Ishikawa (cell line): ENCODE results near the gene CCNB2.

Experiments used
- CEBPB ChIP-seq: IDR thresholded peaks from 2 replicates; pipeline ENCODE4 v1.6.1; 2012
- CREB1 ChIP-seq: IDR thresholded peaks from 2 replicates; pipeline ENCODE4 v1.6.1; 2012; ENCODE audit warnings: low read depth
- EGR1 ChIP-seq: IDR thresholded peaks from 2 replicates; pipeline ENCODE4 v1.6.1; 2012
- EP300 ChIP-seq: IDR thresholded peaks from 2 replicates; pipeline ENCODE4 v1.6.1; 2012; ENCODE audit warnings: borderline replicate concordance
- FOXM1 ChIP-seq: IDR thresholded peaks from 2 replicates; pipeline ENCODE4 v1.6.1; 2012; ENCODE audit warnings: low read depth, borderline replicate concordance
- MAX ChIP-seq: IDR thresholded peaks from 2 replicates; pipeline ENCODE4 v1.6.1; 2012
- NFIC ChIP-seq: IDR thresholded peaks from 2 replicates; pipeline ENCODE4 v1.6.1; 2012
- RAD21 ChIP-seq: IDR thresholded peaks from 2 replicates; pipeline ENCODE4 v1.6.1; 2012; ENCODE audit warnings: low read depth
- REST ChIP-seq: IDR thresholded peaks from 2 replicates; pipeline ENCODE4 v1.6.1; 2012; ENCODE audit warnings: low read depth, mild to moderate bottlenecking
- TAF1 ChIP-seq: IDR thresholded peaks from 2 replicates; pipeline ENCODE4 v1.6.1; 2012; ENCODE audit warnings: low read depth, mild to moderate bottlenecking
- TCF12 ChIP-seq: IDR thresholded peaks from 2 replicates; pipeline ENCODE4 v1.6.1; 2012; ENCODE audit warnings: low read depth
- TEAD4 ChIP-seq: IDR thresholded peaks from 2 replicates; pipeline ENCODE4 v1.6.1; 2012
- USF1 ChIP-seq: IDR thresholded peaks from 2 replicates; pipeline ENCODE4 v1.6.1; 2012
- YY1 ChIP-seq: IDR thresholded peaks from 2 replicates; pipeline ENCODE4 v1.6.1; 2012; ENCODE audit warnings: low read depth
- ZBTB7A ChIP-seq: IDR thresholded peaks from 2 replicates; pipeline ENCODE4 v1.6.1; 2012; ENCODE audit warnings: low read depth

Gene CCNB2

GRCh38 chr15:59116141-59116540 is 11.2 kb downstream of the CCNB2 start:
- TF ChIP-seq REST (no peak), ZBTB7A (no peak), RAD21 (no peak), MAX (no peak)

- TF ChIP-seq TAF1 (no peak), FOXM1 (no peak), RAD21 (no peak), CEBPB (no peak), TEAD4 (no peak), TCF12 (no peak), USF1 (no peak)
Observed at GRCh38 chr15:59116771-59117170, 11.8 kb downstream of the CCNB2 start.

GRCh38 chr15:59119625-59120024 is 14.7 kb downstream of the CCNB2 start:
- TF ChIP-seq YY1 = no peak
- TF ChIP-seq RAD21 = no peak
- TF ChIP-seq MAX = no peak
- TF ChIP-seq REST = no peak
- TF ChIP-seq FOXM1 = no peak
- no peak for TF ChIP-seq TEAD4
- TF ChIP-seq CEBPB = no peak
- TF ChIP-seq NFIC = no peak
- TF ChIP-seq TAF1 = no peak
- TF ChIP-seq CREB1 = no peak
- TF ChIP-seq EP300 = no peak
- TF ChIP-seq ZBTB7A = no peak
- TF ChIP-seq USF1 = no peak
- no peak for TF ChIP-seq EGR1
- no peak for TF ChIP-seq TCF12

- TF ChIP-seq EGR1 = no peak
- no peak for TF ChIP-seq EP300
- TF ChIP-seq RAD21 = no peak
- no peak for TF ChIP-seq FOXM1
- no peak for TF ChIP-seq REST
- no peak for TF ChIP-seq USF1
- TF ChIP-seq CREB1 = no peak
- no peak for TF ChIP-seq ZBTB7A
- no peak for TF ChIP-seq TEAD4
- no peak for TF ChIP-seq MAX
Observed at GRCh38 chr15:59120937-59121336, 16.0 kb downstream of the CCNB2 start.

- TF ChIP-seq ZBTB7A (no peak), YY1 (no peak), EP300 (no peak), FOXM1 (no peak), USF1 (no peak)
Observed at GRCh38 chr15:59124261-59124660, 19.3 kb downstream of the CCNB2 start.
